ENCODE results near the gene TPH1.
"Not testable (repeated sequence)": the region's sequence is repeated elsewhere in the genome, so short reads cannot be mapped to it uniquely, and the experiment has no call there.

The TPH1 gene

GRCh38 chr11:18016789-18017188 lies 29.3 kb downstream of the TPH1 start:
- DNase-seq: no peak

- DNase-seq: no peak
Observed at GRCh38 chr11:18014876-18015275, 31.2 kb downstream of the TPH1 start.

GRCh38 chr11:18013790-18014507 lies 32.1 kb downstream of the TPH1 start:
- DNase-seq: no peak

- DNase-seq: peak; percentile 85 to 89
Observed at GRCh38 chr11:18012906-18013781, 32.9 kb downstream of the TPH1 start, which contains the start of gene SERGEF. SERGEF (minus strand) TSS chr11:18013047; CDS start chr11:18013010, 37 bp downstream.

GRCh38 chr11:18012122-18012905 lies 33.8 kb downstream of the TPH1 start:
- peak in 1 of 2 donors; percentile 16 for DNase-seq

GRCh38 chr11:18011633-18012032 lies 34.4 kb downstream of the TPH1 start:
- DNase-seq: no peak

GRCh38 chr11:18010977-18011586 lies 35.0 kb downstream of the TPH1 start:
- no peak for DNase-seq

- peak; percentile 2 to 20 for DNase-seq
Observed at GRCh38 chr11:18010121-18010670, 35.9 kb downstream of the TPH1 start.

GRCh38 chr11:18005376-18006129 lies 40.5 kb downstream of the TPH1 start:
- no peak for DNase-seq

GRCh38 chr11:18001191-18001590 lies 44.9 kb downstream of the TPH1 start:
- no peak for DNase-seq

GRCh38 chr11:18000760-18001159 lies 45.3 kb downstream of the TPH1 start:
- DNase-seq: no peak

GRCh38 chr11:18000128-18000527 lies 45.9 kb downstream of the TPH1 start:
- not testable (repeated sequence) for DNase-seq
